Measurements from ENCODE around the gene MRPL58. TPM values are rescaled to one million over a fixed set of nuclear protein-coding genes. Genes with fewer than 3 reads are reported as not detected.
"Not testable (repeated sequence)": the region's sequence is repeated elsewhere in the genome, so short reads cannot be mapped to it uniquely, and the experiment has no call there.

The MRPL58 gene
- 12.6 TPM for total RNA-seq

- FAIRE-seq (no peak), DNase-seq (ENCODE audit: low spot score in 2 of 2) (peak; percentile 83 to 88)
These were observed at the start of gene MRPL58 for GRCh38 chr17:75012346-75013091. TSS of gene MRPL58 (plus strand) at chr17:75012670. CDS start at chr17:75012687, 17 bp downstream.

GRCh38 chr17:74963656-74964055 is 48.8 kb upstream of the MRPL58 start:
- no peak for DNase-seq (ENCODE audit: low spot score in 2 of 2)
- no peak for FAIRE-seq

DNA sequence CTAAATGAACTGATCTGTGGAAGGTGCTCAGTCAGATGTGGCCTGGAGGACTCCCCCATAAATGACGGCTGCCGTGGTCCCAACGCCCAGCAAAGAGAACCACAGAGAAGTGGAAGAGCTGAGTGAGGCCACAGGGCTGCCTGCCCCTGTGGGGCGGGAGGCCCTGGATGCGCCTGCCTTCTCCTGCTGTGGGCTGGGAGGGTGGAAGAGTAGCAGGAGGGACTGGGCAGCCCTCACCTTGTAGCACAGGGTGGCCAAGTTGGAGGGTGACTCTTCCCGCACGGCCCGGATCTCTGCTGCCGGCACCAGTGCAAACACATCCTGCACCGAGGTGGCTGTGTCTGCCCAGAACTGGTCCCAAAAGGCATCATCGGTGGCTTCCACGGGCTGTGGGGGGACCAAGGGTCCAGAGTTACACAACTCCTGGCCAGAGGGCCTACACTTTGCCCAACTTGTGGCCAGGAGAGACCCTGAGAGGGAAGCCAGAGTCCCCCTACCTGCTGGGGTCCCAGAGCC is 48.2 kb upstream of the MRPL58 start:
- DNase-seq (ENCODE audit: low spot score in 2 of 2), result no peak
- FAIRE-seq, result no peak

DNA sequence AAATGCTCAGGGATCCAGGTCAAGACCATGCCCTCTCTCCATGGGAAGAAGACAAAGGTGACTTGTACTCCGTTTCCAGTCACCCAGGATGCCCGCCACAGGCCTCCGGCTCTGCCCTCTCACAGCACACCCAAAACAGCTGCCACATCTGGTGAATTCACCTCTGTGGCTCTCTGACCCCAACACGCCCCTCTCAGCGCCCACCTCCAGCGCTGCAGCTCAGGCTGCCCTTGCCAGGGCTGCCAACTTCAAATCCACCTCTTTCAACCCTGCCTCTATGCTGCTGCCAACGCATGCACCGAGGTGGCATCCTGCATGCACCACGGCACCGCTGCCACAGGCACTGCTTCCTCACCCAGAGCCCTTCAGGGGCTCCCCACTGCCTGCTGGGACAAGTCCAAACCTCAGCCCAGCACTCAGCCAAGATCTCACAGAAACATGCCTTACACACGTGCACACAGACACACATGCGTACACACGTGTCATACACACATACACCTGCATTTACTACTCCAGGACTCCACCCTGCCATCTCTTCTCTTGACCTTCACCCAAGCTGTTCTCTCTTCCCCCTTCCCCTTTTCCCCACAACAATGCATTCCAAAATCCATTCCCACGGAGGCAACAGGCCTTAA is 47.4 kb upstream of the MRPL58 start:
- DNase-seq (ENCODE audit: low spot score in 2 of 2) (no peak), FAIRE-seq (no peak)

- FAIRE-seq, result no peak
These were observed 44.1 kb upstream of the MRPL58 start for GRCh38 chr17:74968361-74968780.

DNA sequence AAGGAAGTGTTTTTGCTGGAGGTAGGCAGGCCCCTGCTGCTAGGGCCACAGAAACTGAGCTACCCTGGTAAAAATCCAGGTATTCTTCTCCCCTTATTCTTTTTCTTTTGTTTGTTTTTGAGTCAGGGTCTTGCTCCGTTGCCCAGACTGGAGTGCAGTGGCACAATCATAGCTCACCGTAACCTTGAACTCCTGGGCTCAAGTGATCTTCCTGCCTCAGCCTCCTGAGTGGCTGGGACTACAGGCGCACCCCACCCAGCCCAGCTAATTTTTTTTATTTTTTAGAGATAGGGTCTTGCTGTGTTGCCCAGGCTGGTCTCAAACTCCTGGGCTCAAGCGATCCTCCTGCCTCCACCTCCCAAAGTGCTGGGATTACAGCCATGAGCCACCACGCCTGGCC is 43.0 kb upstream of the MRPL58 start:
- FAIRE-seq; DNase-seq (ENCODE audit: low spot score in 2 of 2): not testable (repeated sequence)

More at GRCh38 chr17:74968361-74968780, 44.1 kb upstream of the MRPL58 start:
- DNase-seq (ENCODE audit: low spot score in 2 of 2), result no peak

DNA sequence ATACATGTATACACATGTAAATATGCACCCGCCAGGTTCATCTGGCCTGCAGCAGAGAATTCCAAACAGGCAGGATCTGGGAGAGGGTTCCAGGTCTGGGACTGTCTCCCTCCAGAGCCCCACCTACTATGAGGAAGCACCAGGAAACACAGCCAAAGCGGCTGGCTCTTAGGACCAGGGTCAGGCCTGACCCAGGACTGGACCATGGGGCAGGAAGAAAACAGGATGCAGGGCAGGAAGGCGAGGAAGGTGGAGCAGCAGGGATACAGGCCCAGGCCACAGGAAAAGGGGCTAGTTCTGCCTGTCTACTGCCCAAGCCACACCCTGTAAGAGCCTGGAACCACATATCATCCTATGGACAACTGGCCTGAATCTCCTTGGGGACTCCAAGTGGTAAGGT is 42.1 kb upstream of the MRPL58 start:
- FAIRE-seq, result no peak
- DNase-seq (ENCODE audit: low spot score in 2 of 2), result no peak

DNA sequence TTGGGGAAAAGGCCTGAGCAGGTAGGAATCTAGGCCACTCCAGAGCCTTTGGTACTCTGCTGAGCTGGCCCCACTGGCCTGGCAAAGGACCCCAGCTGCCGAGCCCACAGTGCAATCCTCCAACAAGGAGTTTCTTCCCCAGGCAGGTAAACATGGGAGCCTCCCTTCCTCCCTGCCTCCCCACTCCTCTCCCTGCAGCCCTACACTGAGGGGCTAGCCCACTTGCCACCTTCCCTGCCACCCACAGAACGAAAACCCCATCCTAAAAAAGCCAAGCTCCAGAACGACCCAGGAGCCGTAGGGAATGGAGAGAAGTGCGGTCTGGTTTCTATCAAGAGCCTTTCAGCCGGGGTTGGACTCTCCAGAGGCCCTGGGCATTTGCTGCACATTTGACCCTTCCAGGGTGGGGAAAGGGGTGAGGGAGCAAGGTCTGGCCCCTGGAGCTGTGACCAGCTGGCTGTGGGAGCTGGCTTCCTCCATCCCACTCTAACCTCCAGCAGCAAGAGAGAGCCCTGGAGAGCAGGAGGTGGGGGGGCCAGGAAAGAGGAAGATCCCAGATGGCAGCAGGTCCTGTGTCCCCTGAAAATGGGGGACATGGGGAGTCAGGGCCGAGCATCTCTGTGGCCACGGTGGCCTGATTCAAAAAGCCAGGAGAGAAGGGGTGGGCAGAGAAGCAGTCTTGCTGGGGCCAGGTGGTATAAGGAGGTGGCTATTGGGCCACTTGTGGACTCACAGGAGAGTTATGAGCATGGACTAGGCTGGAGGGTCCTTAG is 41.2 kb upstream of the MRPL58 start:
- DNase-seq (ENCODE audit: low spot score in 2 of 2), result no peak
- FAIRE-seq, result no peak

DNA sequence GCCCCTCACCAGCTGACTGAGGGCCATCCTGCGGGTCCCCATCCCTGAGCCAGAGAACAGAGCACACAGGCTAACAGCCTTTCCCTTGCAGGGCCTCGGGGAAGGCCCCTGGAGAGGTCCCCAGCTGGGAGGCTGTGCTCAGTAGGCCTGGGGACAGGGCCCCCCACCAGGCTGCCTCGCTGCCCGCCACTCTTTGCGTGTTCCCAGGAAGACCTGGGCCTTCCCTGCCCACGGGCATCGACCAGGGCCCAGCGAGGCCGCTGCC is 40.7 kb upstream of the MRPL58 start:
- DNase-seq (ENCODE audit: low spot score in 2 of 2), result no peak
- no peak for FAIRE-seq

GRCh38 chr17:74972107-74972972 is 40.1 kb upstream of the MRPL58 start, which contains the start of gene HID1:
TSS of gene HID1 (minus strand) at chr17:74972759. CDS start at chr17:74972656, 103 bp downstream.
- FAIRE-seq, result no peak
- DNase-seq (ENCODE audit: low spot score in 2 of 2), result peak; percentile 89 to 90

GRCh38 chr17:74972973-74973328 is 39.5 kb upstream of the MRPL58 start:
- FAIRE-seq (no peak), DNase-seq (ENCODE audit: low spot score in 2 of 2) (no peak)

GRCh38 chr17:74975943-74976342 is 36.5 kb upstream of the MRPL58 start:
- FAIRE-seq (no peak), DNase-seq (ENCODE audit: low spot score in 2 of 2) (no peak)

GRCh38 chr17:74977802-74978201 is 34.7 kb upstream of the MRPL58 start:
- DNase-seq (ENCODE audit: low spot score in 2 of 2), result no peak
- no peak for FAIRE-seq

DNA sequence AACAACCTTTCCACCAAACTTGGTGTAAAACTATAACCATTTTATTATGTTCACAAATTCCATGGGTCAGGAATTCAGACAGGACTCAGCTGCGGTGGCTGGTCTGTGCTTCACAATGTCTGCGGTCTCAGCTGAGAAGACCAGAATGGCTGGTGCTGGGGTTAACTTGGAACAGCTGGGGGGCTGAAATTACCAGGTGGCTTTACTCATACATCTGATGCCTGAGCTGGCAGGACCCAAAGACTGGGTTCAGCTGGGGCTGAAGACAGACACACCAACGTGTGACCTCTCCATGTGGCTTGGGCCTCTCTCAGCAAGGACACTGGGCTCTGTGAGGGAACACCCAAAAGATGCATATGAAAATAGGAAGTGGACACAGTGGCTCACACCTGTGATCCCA is 34.2 kb upstream of the MRPL58 start:
- DNase-seq (ENCODE audit: low spot score in 2 of 2) (no peak), FAIRE-seq (no peak)

GRCh38 chr17:74979408-74980146 is 32.9 kb upstream of the MRPL58 start:
- no peak for DNase-seq (ENCODE audit: low spot score in 2 of 2)
- no peak for FAIRE-seq

GRCh38 chr17:74981318-74981978 is 31.0 kb upstream of the MRPL58 start:
- DNase-seq (ENCODE audit: low spot score in 2 of 2) (no peak), FAIRE-seq (no peak)

- FAIRE-seq (no peak), DNase-seq (ENCODE audit: low spot score in 2 of 2) (peak; percentile 85 to 86)
These were observed 30.3 kb upstream of the MRPL58 start for GRCh38 chr17:74981979-74982662.

DNA sequence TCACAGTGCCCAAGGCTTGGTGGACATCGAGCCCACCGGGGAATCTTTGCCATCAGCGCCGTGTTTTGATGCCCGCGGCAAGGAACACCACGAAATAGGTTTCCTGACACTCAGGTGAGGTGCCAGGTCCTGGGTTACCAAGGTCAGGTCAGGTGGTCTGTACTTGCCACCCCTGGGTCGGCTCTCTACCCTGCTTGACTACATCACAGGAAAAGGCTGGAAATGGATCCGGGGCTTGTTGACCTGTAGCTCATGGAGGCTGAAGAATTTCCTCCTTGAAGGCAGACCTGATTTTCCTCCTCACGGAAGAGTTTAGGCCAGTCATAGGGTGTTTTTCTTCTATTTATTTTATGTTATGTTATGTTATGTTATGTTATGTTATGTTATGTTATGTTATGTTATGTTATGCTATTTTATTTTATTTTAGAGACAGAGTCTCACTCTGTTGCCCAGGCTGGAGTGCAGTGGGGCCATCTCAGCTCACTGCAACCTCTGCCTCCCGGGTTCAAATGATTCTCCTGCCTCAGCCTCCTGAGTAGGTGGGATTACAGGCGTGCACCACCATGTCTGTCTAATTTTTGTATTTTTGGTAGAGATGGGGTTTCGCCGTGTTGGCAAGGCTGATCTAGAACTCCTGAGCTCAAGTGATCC is 29.7 kb upstream of the MRPL58 start:
- DNase-seq (ENCODE audit: low spot score in 2 of 2); FAIRE-seq: not testable (repeated sequence)
